Astrocyte (in vitro differentiated cells and primary cell): Measurements from ENCODE around the gene KIF14. TPM values are rescaled to one million over a fixed set of nuclear protein-coding genes. Genes with fewer than 3 reads are reported as not detected.

ENCODE experiments used
- DNase-seq: peaks from one replicate; pipeline ENCODE4 v3.0.0-alpha.2; 2010; ENCODE audit warnings: low read depth
- FAIRE-seq: peaks from 2 replicates; lab custom pipeline; 2011; peaks lifted over from hg19 to GRCh38; lab: Jason Lieb, UNC
- H2AFZ ChIP-seq: 2 replicates; pipeline ENCODE4 v1.6.0; 2012; ENCODE audit warnings: low read depth, low read length, inconsistent platforms
- H3K27ac ChIP-seq: 2 replicates; pipeline ENCODE4 v1.5.1; 2011; ENCODE audit warnings: low read depth, low read length, inconsistent platforms
- H3K27me3 ChIP-seq: 2 replicates; pipeline ENCODE4 v1.6.0; 2011; ENCODE audit warnings: low read length, inconsistent platforms; ENCODE audit not compliant: insufficient read depth
- H3K36me3 ChIP-seq: 2 replicates; pipeline ENCODE4 v1.5.1; 2011; ENCODE audit warnings: low read length, inconsistent platforms; ENCODE audit not compliant: insufficient read depth
- H3K4me1 ChIP-seq: 2 replicates; pipeline ENCODE4 v1.5.1; 2011; ENCODE audit warnings: low read length, inconsistent platforms; ENCODE audit not compliant: insufficient read depth
- H3K4me2 ChIP-seq: 2 replicates; pipeline ENCODE4 v1.6.0; 2012; ENCODE audit warnings: low read length, inconsistent platforms
- H3K4me3 ChIP-seq: 2 replicates; pipeline ENCODE4 v1.5.1; 2011; ENCODE audit warnings: low read depth, mild to moderate bottlenecking, low read length, inconsistent platforms; ENCODE audit not compliant: insufficient read depth
- H3K79me2 ChIP-seq: 2 replicates; pipeline ENCODE4 v1.6.0; 2012; ENCODE audit warnings: mild to moderate bottlenecking, low read length, inconsistent platforms; ENCODE audit not compliant: insufficient read depth
- H3K9ac ChIP-seq: 2 replicates; pipeline ENCODE4 v1.6.0; 2012; ENCODE audit warnings: mild to moderate bottlenecking, low read length, inconsistent platforms
- H3K9me3 ChIP-seq: 2 replicates; pipeline ENCODE4 v1.5.1; 2012; ENCODE audit warnings: low read depth, mild to moderate bottlenecking, low read length, inconsistent platforms; ENCODE audit not compliant: insufficient read depth
- H4K20me1 ChIP-seq: 2 replicates; pipeline ENCODE4 v1.6.0; 2012; ENCODE audit warnings: low read length, inconsistent platforms; ENCODE audit not compliant: insufficient read depth
- H3K27ac Mint-ChIP-seq: one replicate; pipeline ENCODE4 v1.8.0; 2021; ENCODE audit warnings: mild to moderate bottlenecking, mixed read lengths; ENCODE audit not compliant: unreplicated experiment
- H3K27me3 Mint-ChIP-seq: one replicate; pipeline ENCODE4 v1.8.0; 2021; ENCODE audit warnings: low read depth, mixed read lengths; ENCODE audit not compliant: unreplicated experiment
- H3K36me3 Mint-ChIP-seq: one replicate; pipeline ENCODE4 v1.8.0; 2021; ENCODE audit warnings: low read depth, mixed read lengths; ENCODE audit not compliant: unreplicated experiment
- H3K4me1 Mint-ChIP-seq: one replicate; pipeline ENCODE4 v1.8.0; 2021; ENCODE audit warnings: low read depth, mixed read lengths; ENCODE audit not compliant: unreplicated experiment
- H3K4me3 Mint-ChIP-seq: one replicate; pipeline ENCODE4 v1.8.0; 2021; ENCODE audit warnings: mild to moderate bottlenecking, moderate library complexity, mixed read lengths; ENCODE audit not compliant: unreplicated experiment
- H3K9me3 Mint-ChIP-seq: one replicate; pipeline ENCODE4 v1.8.0; 2021; ENCODE audit warnings: mild to moderate bottlenecking, mixed read lengths; ENCODE audit not compliant: unreplicated experiment
- EZH2 ChIP-seq: IDR thresholded peaks from 2 replicates; pipeline ENCODE4 v1.6.1; 2012; ENCODE audit warnings: mild to moderate bottlenecking, low read length, inconsistent platforms; ENCODE audit not compliant: insufficient read depth
- total RNA-seq: library from RNA; stranded (reverse); gene quantifications from 2 replicates; pipeline ENCODE4 v1.2.1, GENCODE V29; 2021
- TF ChIP-seq, protein P1 (sequence below): IDR thresholded peaks from 2 replicates; pipeline ENCODE4 v1.5.1; 2011; ENCODE audit warnings: low read depth, mild to moderate bottlenecking, inconsistent platforms, low read length, moderate library complexity; ENCODE audit not compliant: insufficient read depth

Gene KIF14
- total RNA-seq, 1 donor from 2014 or later: 2.1 TPM

DNA sequence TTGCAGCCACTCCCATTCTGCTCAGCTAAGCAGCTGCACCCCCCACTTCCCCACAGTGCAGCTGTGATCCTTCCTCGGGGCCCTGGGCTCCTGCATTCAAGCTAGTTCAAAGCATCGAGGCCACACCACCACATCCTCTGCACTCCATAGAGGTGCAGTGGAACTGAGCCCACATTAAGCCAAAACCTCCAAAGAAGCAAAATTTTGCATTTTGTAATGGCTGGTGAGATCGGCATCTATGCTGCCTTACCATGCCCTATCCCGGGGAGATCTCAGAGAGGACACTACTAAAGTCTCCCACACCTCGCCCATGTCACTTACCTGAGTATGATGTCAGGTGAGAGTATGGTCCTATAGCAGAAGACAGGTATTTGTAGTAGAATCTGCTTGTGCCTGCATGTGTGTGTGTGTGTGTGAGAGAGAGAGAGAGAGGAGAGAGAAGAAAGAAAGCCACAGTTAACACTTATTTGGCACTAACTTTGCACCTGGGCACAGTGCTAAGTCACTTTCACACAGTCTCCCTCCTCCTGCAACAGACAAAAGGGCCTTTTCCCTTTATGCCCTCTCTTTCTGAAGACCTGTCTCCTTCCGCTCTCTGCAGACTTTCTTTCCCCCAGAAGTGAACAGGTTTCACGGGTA is 89.8 kb downstream of the KIF14 start:
- H3K27ac Mint-ChIP-seq: no peak overlapping the region

DNA sequence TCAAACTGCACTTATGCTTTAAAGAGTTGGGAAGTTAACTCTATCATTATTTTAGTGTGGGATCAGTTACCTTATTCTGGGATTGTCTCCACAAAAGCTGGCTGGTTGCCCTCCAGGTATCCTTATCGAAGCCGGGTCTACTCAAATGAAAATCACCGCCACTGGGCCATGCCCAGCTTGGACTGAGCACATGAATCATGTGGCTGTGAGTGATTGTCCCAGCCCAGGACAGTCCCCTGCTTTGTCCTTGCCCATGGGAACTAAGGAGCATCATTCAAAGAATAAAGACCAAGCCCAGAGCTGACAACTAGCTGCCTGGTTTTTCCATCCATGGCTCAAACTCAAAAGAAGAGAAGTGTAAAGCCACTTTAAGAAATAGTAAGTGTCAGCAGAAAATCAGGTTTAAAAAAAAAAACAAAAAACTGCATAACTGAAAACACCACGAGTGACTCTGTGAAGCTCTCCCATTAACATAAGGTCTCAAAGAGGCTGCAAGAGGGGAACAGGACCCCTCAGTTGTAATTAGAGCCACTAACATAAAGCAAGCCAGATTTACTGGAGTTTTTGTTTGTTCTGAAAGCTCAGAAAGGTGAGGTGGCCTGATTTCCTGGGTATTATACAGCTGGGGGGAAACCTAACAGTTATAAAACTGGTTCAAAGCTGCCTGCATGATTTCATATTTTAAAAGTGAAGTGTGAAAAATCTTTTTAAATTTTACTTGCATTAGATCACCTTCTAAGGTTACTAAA is 91.5 kb downstream of the KIF14 start:
- Histone ChIP-seq H3K4me3 (no peak overlapping the region), H3K4me2 (no peak overlapping the region), H2AFZ (no peak overlapping the region), H3K36me3 (no peaks in the 10 kb centered on the region), H3K27me3 (no peaks in the 10 kb centered on the region), H4K20me1 (no peaks in the 10 kb centered on the region), H3K4me1 (peaks cover 11% of the 10 kb centered on the region), H3K27ac (no peak overlapping the region), H3K9me3 (no peaks in the 10 kb centered on the region), H3K9ac (no peak overlapping the region), H3K79me2 (no peaks in the 10 kb centered on the region)
- no peaks in the 10 kb centered on the region for H3K9me3 Mint-ChIP-seq
- peak overlapping the region; percentile 47 for H3K27ac Mint-ChIP-seq
- H3K4me3 Mint-ChIP-seq: no peak overlapping the region
- H3K36me3 Mint-ChIP-seq: no peaks in the 10 kb centered on the region
- H3K27me3 Mint-ChIP-seq: peaks cover 2% of the 10 kb centered on the region
- TF ChIP-seq, protein P1, sequence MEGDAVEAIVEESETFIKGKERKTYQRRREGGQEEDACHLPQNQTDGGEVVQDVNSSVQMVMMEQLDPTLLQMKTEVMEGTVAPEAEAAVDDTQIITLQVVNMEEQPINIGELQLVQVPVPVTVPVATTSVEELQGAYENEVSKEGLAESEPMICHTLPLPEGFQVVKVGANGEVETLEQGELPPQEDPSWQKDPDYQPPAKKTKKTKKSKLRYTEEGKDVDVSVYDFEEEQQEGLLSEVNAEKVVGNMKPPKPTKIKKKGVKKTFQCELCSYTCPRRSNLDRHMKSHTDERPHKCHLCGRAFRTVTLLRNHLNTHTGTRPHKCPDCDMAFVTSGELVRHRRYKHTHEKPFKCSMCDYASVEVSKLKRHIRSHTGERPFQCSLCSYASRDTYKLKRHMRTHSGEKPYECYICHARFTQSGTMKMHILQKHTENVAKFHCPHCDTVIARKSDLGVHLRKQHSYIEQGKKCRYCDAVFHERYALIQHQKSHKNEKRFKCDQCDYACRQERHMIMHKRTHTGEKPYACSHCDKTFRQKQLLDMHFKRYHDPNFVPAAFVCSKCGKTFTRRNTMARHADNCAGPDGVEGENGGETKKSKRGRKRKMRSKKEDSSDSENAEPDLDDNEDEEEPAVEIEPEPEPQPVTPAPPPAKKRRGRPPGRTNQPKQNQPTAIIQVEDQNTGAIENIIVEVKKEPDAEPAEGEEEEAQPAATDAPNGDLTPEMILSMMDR: no peak
- no peak for TF ChIP-seq EZH2
- H3K4me1 Mint-ChIP-seq: peaks cover 5% of the 10 kb centered on the region
- FAIRE-seq (no peak), DNase-seq (no peak)

More for the DNA sequence above, 89.8 kb downstream of the KIF14 start:
- Histone ChIP-seq H3K4me3 (no peak overlapping the region), H3K79me2 (no peaks in the 10 kb centered on the region), H2AFZ (no peak overlapping the region), H3K36me3 (no peaks in the 10 kb centered on the region), H3K9me3 (no peaks in the 10 kb centered on the region), H3K4me2 (no peak overlapping the region), H3K27me3 (no peaks in the 10 kb centered on the region), H3K27ac (no peak overlapping the region), H3K4me1 (peaks cover 1% of the 10 kb centered on the region), H4K20me1 (no peaks in the 10 kb centered on the region), H3K9ac (no peak overlapping the region)
- FAIRE-seq (no peak), DNase-seq (no peak)
- TF ChIP-seq, protein P1: no peak
- TF ChIP-seq EZH2: no peak
- Mint-ChIP-seq H3K4me1 (peaks cover 5% of the 10 kb centered on the region), H3K9me3 (no peaks in the 10 kb centered on the region), H3K4me3 (no peak overlapping the region), H3K36me3 (no peaks in the 10 kb centered on the region), H3K27me3 (no peaks in the 10 kb centered on the region)

DNA sequence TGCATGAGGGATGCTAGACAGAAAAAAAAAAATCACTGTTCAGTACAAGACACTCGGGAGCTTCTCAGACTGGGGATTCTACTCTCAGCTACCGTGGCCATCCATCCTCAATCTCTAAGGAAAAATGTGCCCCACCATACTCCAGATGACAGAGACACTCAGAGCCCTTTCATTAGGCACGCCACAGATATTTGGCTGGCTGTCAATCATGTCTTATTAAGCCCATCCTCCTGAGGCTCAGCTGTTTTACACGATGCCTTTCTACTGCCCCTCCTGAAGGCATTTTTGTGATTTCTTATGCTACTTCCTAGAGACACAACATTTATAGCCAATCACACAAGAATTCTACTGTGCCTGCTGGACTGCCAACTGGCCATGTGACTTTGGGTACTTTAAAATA is 92.9 kb downstream of the KIF14 start:
- Histone ChIP-seq H3K9ac (no peak overlapping the region), H2AFZ (no peak overlapping the region), H3K27ac (no peak overlapping the region), H4K20me1 (no peaks in the 10 kb centered on the region), H3K4me3 (no peak overlapping the region), H3K9me3 (no peaks in the 10 kb centered on the region), H3K4me2 (peak overlapping the region; percentile 9), H3K4me1 (peaks cover 11% of the 10 kb centered on the region), H3K79me2 (no peaks in the 10 kb centered on the region), H3K27me3 (no peaks in the 10 kb centered on the region), H3K36me3 (no peaks in the 10 kb centered on the region)
- Mint-ChIP-seq H3K4me1 (peaks cover 5% of the 10 kb centered on the region), H3K27ac (peak overlapping the region; percentile 5), H3K4me3 (no peak overlapping the region), H3K9me3 (no peaks in the 10 kb centered on the region), H3K27me3 (peaks cover 2% of the 10 kb centered on the region), H3K36me3 (no peaks in the 10 kb centered on the region)
- TF ChIP-seq, protein P1: no peak
- no peak for TF ChIP-seq EZH2
- FAIRE-seq (no peak), DNase-seq (no peak)
